Transverse colon (tissue), 4 donors: ENCODE measurements around the gene MINDY2. TPM values are rescaled to one million over a fixed set of nuclear protein-coding genes. Genes with fewer than 3 reads are reported as not detected.
"Not testable (repeated sequence)": the region's sequence is repeated elsewhere in the genome, so short reads cannot be mapped to it uniquely, and the experiment has no call there.

Experiments
- DNase-seq: peaks from one replicate; pipeline ENCODE4 v3.0.0-alpha.2; 2019
- H3K27ac ChIP-seq, 4 donors: fragments of 200-600 bp; sonication (generic); 2 replicates each; pipeline ENCODE4 v1.5.1; 2016 to 2018; ENCODE audit warnings: inconsistent platforms in 4 of 4
- H3K27me3 ChIP-seq: fragments of 200-600 bp; sonication (generic); 2 replicates; pipeline ENCODE4 v1.5.1; 2017; ENCODE audit warnings: inconsistent platforms
- H3K36me3 ChIP-seq, 4 donors: fragments of 200-600 bp; sonication (generic); 2 replicates each; pipeline ENCODE4 v1.5.1; 2017 to 2019; ENCODE audit warnings: inconsistent platforms in 4 of 4
- H3K4me1 ChIP-seq, 4 donors: fragments of 200-600 bp; sonication (generic); 2 replicates each; pipeline ENCODE4 v1.5.1; 2017 to 2020; ENCODE audit warnings: inconsistent platforms in 4 of 4
- H3K4me3 ChIP-seq, 4 donors: fragments of 200-600 bp; sonication (generic); 1 replicate in 1 of 4; 2 replicates in 3 of 4; pipeline versions ENCODE4 v1.5.1 to v1.6.1; 2017 to 2019; ENCODE audit warnings: inconsistent platforms in 4 of 4
- H3K9me3 ChIP-seq, 2 donors: fragments of 200-600 bp; sonication (generic); 2 replicates each; pipeline ENCODE4 v1.5.1; 2017 to 2019; ENCODE audit warnings: inconsistent platforms in 2 of 2
- CTCF ChIP-seq, 5 experiments: fragments of 200-600 bp in 3 of 5; fragments of 450-650 bp in 2 of 5; sonication (generic) in 3 of 5; IDR thresholded peaks; 1 replicate in 2 of 5; 2 replicates in 3 of 5; pipeline ENCODE4 v1.5.1; 2016 to 2017; ENCODE audit warnings: antibody characterized with exemption in 5 of 5, inconsistent platforms in 3 of 5, mild to moderate bottlenecking in 2 of 5, moderate library complexity in 1 of 5
- EP300 ChIP-seq: sonication (generic); formaldehyde crosslinking; IDR thresholded peaks from one replicate; pipeline ENCODE4 v1.6.1; 2017; ENCODE audit warnings: antibody characterized with exemption, low read depth
- POLR2A ChIP-seq: fragments of 450-650 bp; IDR thresholded peaks from one replicate; pipeline ENCODE4 v1.6.1; 2016; ENCODE audit warnings: antibody characterized with exemption, mild to moderate bottlenecking, moderate library complexity
- POLR2AphosphoS5 ChIP-seq, 3 donors: sonication (generic); formaldehyde crosslinking; IDR thresholded peaks; one replicate each; pipeline ENCODE4 v1.6.1; 2016; ENCODE audit warnings: antibody characterized with exemption in 3 of 3
- WGBS, 2 donors: methylation state at CpG; one replicate each; pipeline ENCODE4 v1.1.5; 2018; ENCODE audit warnings: low coverage in 1 of 2; 5-methylcytosine and 5-hydroxymethylcytosine counted together
- in situ Hi-C, 4 donors: fragments of 200-750 bp; cut with MboI; loops; one replicate each; pipeline versions ENCODE4 v1.15.0 to v1.15.1; 2017; ENCODE audit warnings: low sequenced_read_pairs in 3 of 4, low pct_ligation_motif_present in 1 of 4, low pct_unique_long_range_greater_than_20kb in 1 of 4
- intact Hi-C: fragments of 100-400 bp; cut with DNase I; formaldehyde crosslinking; loops from one replicate; pipeline ENCODE4 v1.15.1; 2023; ENCODE audit warnings: low total_unique reads
- total RNA-seq, 4 donors: library from RNA; depleted of rRNA; stranded (reverse); fragments of >200 nt; gene quantifications; one replicate each; pipeline ENCODE4 v1.1.0, GENCODE V29; 2016

Gene MINDY2
- total RNA-seq, 4 donors from 2014 or later, result 7.4 to 13.9 (median 12.0) TPM

GRCh38 chr15:58880320-58880719 lies 109.2 kb downstream of the MINDY2 start:
- H3K27me3 ChIP-seq, result no peaks in the 10 kb centered on the region
- H3K9me3 ChIP-seq, result no peaks in the 10 kb centered on the region
- intact Hi-C loops, result no loop called here
- H3K36me3 ChIP-seq, result peaks cover 0 to 84% (median 36%) of the 10 kb centered on the region in 4 donors
- TF ChIP-seq EP300, result no peak
- no peak for TF ChIP-seq POLR2AphosphoS5 (IDR thresholded peaks at IDR 0.05)
- no peak for TF ChIP-seq CTCF (IDR thresholded peaks at IDR 0.05)
- TF ChIP-seq POLR2A, result no peak
- H3K4me1 ChIP-seq, result no peaks in the 10 kb centered on the region
- 63% methylated on average over 3 of the region's 3 CpGs; no CpG with 5 or more reads in 1 of the 2 donors for WGBS, 2 donors
- in situ Hi-C loops, result no loop called here
- no peak for DNase-seq
- H3K27ac ChIP-seq, result no peak overlapping the region
- no peak overlapping the region for H3K4me3 ChIP-seq

- H3K4me3 ChIP-seq, result no peak overlapping the region
- 92 to 96% methylated on average over 2 to 4 of the region's 4 CpGs for WGBS, 2 donors
- no peak for DNase-seq
- peaks cover 0 to 94% (median 44%) of the 10 kb centered on the region in 4 donors for H3K36me3 ChIP-seq
- no peak for TF ChIP-seq EP300
- TF ChIP-seq POLR2AphosphoS5 (IDR thresholded peaks at IDR 0.05), result no peak
- no peak for TF ChIP-seq POLR2A
- TF ChIP-seq CTCF (IDR thresholded peaks at IDR 0.05), result no peak
- H3K4me1 ChIP-seq, result no peaks in the 10 kb centered on the region
- no peaks in the 10 kb centered on the region for H3K27me3 ChIP-seq
- intact Hi-C loops (no loop called here), in situ Hi-C loops (no loop called here)
- H3K9me3 ChIP-seq, result no peaks in the 10 kb centered on the region
- H3K27ac ChIP-seq, result no peak overlapping the region
Measured at GRCh38 chr15:58882243-58882642, 111.1 kb downstream of the MINDY2 start.

- peaks cover 0 to 95% (median 42%) of the 10 kb centered on the region in 4 donors for H3K36me3 ChIP-seq
- H3K9me3 ChIP-seq, in situ Hi-C loops: not testable (repeated sequence)
Measured at GRCh38 chr15:58883926-58884325, 112.8 kb downstream of the MINDY2 start.

GRCh38 chr15:58886921-58887320 lies 115.8 kb downstream of the MINDY2 start:
- Histone ChIP-seq H3K4me3 (no peak overlapping the region), H3K4me1 (no peaks in the 10 kb centered on the region), H3K27ac (no peak overlapping the region), H3K9me3 (no peaks in the 10 kb centered on the region), H3K36me3 (peaks cover 0 to 96% (median 41%) of the 10 kb centered on the region in 4 donors), H3K27me3 (no peaks in the 10 kb centered on the region)
- TF ChIP-seq POLR2A (no peak), CTCF (IDR thresholded peaks at IDR 0.05) (no peak), EP300 (no peak), POLR2AphosphoS5 (IDR thresholded peaks at IDR 0.05) (no peak)
- intact Hi-C loops, result no loop called here
- in situ Hi-C loops, result no loop called here
- DNase-seq, result no peak
- WGBS, 2 donors, result 93 to 97% methylated on average over 10 to 12 of the region's 12 CpGs

More at GRCh38 chr15:58883926-58884325, 112.8 kb downstream of the MINDY2 start:
- DNase-seq, H3K27ac ChIP-seq, intact Hi-C loops, H3K27me3 ChIP-seq, H3K4me3 ChIP-seq, H3K4me1 ChIP-seq: not testable (repeated sequence)
- WGBS, 2 donors, result 89% methylated on average over 3 of the region's 3 CpGs; no CpG with 5 or more reads in 1 of the 2 donors

- Histone ChIP-seq H3K4me3 (no peak overlapping the region), H3K9me3 (no peaks in the 10 kb centered on the region), H3K27ac (no peak overlapping the region), H3K27me3 (no peaks in the 10 kb centered on the region), H3K36me3 (peaks cover 0 to 96% (median 41%) of the 10 kb centered on the region in 4 donors), H3K4me1 (no peaks in the 10 kb centered on the region)
- in situ Hi-C loops, result no loop called here
- intact Hi-C loops, result no loop called here
- TF ChIP-seq POLR2A (no peak), EP300 (no peak), POLR2AphosphoS5 (IDR thresholded peaks at IDR 0.05) (no peak), CTCF (IDR thresholded peaks at IDR 0.05) (no peak)
- no peak for DNase-seq
- WGBS, 2 donors, result 88 to 95% methylated on average over 7 of the region's 7 CpGs
Measured at GRCh38 chr15:58889363-58889762, 118.3 kb downstream of the MINDY2 start.
